Subcutaneous abdominal adipose tissue (tissue), 5 donors: Measurements from ENCODE around the gene CENPP.

Experiments used
- H3K27ac ChIP-seq: one replicate; pipeline ENCODE4 v1.7.0; 2013; ENCODE audit warnings: low read depth, mild to moderate bottlenecking, inconsistent platforms, low read length, moderate library complexity
- H3K27me3 ChIP-seq, 5 donors: one replicate each; pipeline ENCODE4 v1.7.0; 2013; ENCODE audit warnings: low read length in 5 of 5, inconsistent platforms in 1 of 5; ENCODE audit not compliant: control insufficient read depth in 5 of 5, insufficient read depth in 4 of 5
- H3K36me3 ChIP-seq, 5 donors: one replicate each; pipeline ENCODE4 v1.7.0; 2013; ENCODE audit warnings: low read length in 5 of 5; ENCODE audit not compliant: control insufficient read depth in 5 of 5, insufficient read depth in 5 of 5
- H3K4me1 ChIP-seq, 5 donors: one replicate each; pipeline ENCODE4 v1.7.0; 2013; ENCODE audit warnings: low read length in 5 of 5, mild to moderate bottlenecking in 3 of 5, moderate library complexity in 1 of 5; ENCODE audit not compliant: control insufficient read depth in 5 of 5, insufficient read depth in 5 of 5
- H3K4me3 ChIP-seq, 5 donors: one replicate each; pipeline ENCODE4 v1.7.0; 2013; ENCODE audit warnings: low read length in 5 of 5, low read depth in 1 of 5
- H3K9ac ChIP-seq, 5 donors: one replicate each; pipeline ENCODE4 v1.7.0; 2013; ENCODE audit warnings: low read length in 5 of 5, mild to moderate bottlenecking in 4 of 5, moderate library complexity in 3 of 5
- H3K9me3 ChIP-seq, 5 donors: one replicate each; pipeline ENCODE4 v1.7.0; 2013; ENCODE audit warnings: low read length in 5 of 5; ENCODE audit not compliant: control insufficient read depth in 5 of 5
- donor health status: healthy.
- donor health status: healthy.
- donor health status: healthy.
- donor health status: healthy.
- donor health status: healthy.

Gene CENPP

DNA sequence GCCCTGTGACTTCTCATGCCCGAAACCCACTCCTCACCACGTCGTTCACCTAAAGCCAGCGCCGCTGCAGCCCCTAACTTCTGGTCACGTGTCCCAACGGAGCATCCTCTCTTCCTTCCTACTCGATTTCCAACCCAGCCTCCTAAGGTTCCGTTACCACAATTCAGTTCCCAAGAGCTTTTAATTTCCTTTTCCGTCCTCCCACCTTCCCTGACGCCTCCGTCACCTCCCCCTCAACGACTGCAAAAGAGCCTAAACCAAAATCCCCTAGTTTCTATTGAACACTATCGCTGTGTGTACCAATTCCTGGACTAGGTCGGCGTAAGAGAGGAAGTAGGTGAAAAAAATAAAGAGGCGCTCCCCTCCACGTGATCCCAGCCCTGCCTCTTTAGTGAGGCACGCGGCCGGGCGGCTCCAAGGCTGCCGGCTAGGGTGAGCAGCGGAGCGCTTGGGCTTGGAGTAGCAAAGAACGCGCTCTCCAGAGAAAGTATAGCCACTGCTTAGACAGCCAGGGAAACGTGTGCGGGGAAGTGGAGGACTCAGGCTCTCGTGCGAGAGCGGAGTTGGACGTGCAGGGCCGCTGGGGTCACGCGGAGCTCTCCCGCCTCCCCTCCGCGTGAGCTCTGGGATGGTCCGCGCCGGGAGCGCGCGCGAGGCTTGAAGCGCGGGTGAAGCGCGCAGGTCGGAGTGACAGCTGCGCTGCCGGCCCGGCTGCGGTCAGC is at the start of gene CENPP, which contains the start of gene NOL8:
Gene CENPP (plus strand): TSS at position 685 of the 722 bp plus-strand sequence.
Gene NOL8 (minus strand): TSS at position 82 of the 722 bp plus-strand sequence. CDS start 1,189 bp downstream, outside the sequence.
- Histone ChIP-seq H3K27ac (peak within 1 kb of the TSS; percentile 94), H3K9ac (peak within 1 kb of the TSS; percentile 79 to 98 (median 93)), H3K4me1 (peaks cover 0 to 25% (median 21%) of the 10 kb centered on the region in 5 donors), H3K27me3 (no peaks in the 10 kb centered on the region), H3K4me3 (peak within 1 kb of the TSS; percentile 70 to 100 (median 88)), H3K36me3 (peaks cover 11 to 20% (median 17%) of the 10 kb centered on the region in 5 donors), H3K9me3 (no peaks in the 10 kb centered on the region)

DNA sequence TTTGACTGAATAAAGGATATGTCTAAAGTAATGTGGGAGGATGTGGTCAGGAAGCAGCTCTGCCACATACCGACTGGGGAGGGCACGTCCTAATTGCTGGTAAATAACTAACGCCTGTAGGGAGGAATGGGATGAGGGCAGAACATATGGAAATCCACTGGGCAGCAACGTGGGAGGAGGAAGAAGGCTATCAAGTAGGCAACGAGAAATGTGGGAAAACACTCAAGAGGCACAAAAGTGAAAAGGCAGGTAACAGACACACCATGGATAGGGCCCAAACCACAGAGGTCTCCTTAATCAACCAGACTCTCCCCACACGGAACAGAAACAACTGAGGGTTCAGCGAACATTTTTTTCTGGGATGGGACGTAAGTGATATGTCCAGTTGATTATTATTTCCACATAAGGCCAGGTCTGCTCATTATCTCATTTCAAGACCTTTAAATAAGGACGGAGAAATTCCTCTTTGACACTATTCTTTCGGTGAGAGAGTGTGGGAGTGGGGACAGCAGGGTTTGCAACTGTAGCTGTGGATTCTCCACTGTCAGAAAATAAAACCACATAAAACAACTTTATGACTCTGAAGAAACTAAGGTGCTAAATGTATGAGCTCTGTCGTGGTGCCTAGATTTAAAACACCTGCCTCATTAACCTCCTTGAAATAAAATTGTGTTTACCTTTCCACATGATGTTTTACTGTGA is 49.3 kb upstream of the CENPP start:
- no peak overlapping the region for H3K27ac ChIP-seq
- H3K36me3 ChIP-seq, result peaks cover 69 to 95% (median 82%) of the 10 kb centered on the region in 5 donors
- H3K9ac ChIP-seq, result no peak overlapping the region
- no peaks in the 10 kb centered on the region for H3K4me1 ChIP-seq
- no peak overlapping the region for H3K4me3 ChIP-seq
- no peaks in the 10 kb centered on the region for H3K9me3 ChIP-seq
- no peaks in the 10 kb centered on the region for H3K27me3 ChIP-seq

DNA sequence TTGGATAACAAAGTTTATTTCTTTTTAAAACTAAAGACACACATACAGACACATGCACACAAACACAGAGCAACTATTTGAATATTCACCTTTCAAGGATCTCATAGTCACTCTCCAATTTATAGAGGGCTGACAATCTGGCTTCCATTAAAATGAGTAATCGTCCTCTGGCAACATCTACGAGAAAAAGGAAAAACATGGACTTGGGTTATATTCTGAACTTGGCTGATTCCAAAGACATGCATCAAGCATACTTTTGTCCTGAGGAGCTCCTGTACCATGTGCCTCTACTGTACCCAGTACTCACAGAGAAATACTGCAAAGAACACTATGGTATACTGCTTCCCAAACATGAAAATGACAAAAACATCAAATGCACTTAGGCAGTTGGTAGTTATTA is 47.6 kb upstream of the CENPP start:
- H3K27ac ChIP-seq, result no peak overlapping the region
- H3K36me3 ChIP-seq, result peaks cover 63 to 92% (median 85%) of the 10 kb centered on the region in 5 donors
- no peaks in the 10 kb centered on the region for H3K27me3 ChIP-seq
- no peak overlapping the region for H3K4me3 ChIP-seq
- no peak overlapping the region for H3K9ac ChIP-seq
- H3K4me1 ChIP-seq, result no peaks in the 10 kb centered on the region
- H3K9me3 ChIP-seq, result no peaks in the 10 kb centered on the region

DNA sequence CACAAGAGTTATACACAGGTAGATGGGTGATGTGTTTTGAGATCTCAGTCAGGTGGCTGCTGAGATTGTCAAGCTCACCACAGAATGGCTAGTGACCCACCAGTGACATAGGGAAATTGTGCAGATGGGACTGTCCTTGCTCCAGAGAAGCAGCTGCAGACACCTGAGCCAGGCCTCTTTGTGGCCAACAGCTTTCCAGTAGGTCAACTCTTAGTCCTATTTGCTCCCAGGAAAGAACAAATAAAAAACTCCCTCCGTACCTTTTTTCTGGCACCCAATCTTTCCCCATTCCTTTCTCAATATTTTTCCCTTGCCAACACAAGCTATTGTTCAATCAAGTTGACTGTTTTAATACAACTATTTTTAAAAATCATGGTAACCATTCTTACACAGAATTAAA is 46.5 kb upstream of the CENPP start:
- Histone ChIP-seq H3K36me3 (peaks cover 51 to 89% (median 81%) of the 10 kb centered on the region in 5 donors), H3K9ac (no peak overlapping the region), H3K4me3 (no peak overlapping the region), H3K4me1 (no peaks in the 10 kb centered on the region), H3K27me3 (no peaks in the 10 kb centered on the region), H3K27ac (no peak overlapping the region), H3K9me3 (no peaks in the 10 kb centered on the region)

DNA sequence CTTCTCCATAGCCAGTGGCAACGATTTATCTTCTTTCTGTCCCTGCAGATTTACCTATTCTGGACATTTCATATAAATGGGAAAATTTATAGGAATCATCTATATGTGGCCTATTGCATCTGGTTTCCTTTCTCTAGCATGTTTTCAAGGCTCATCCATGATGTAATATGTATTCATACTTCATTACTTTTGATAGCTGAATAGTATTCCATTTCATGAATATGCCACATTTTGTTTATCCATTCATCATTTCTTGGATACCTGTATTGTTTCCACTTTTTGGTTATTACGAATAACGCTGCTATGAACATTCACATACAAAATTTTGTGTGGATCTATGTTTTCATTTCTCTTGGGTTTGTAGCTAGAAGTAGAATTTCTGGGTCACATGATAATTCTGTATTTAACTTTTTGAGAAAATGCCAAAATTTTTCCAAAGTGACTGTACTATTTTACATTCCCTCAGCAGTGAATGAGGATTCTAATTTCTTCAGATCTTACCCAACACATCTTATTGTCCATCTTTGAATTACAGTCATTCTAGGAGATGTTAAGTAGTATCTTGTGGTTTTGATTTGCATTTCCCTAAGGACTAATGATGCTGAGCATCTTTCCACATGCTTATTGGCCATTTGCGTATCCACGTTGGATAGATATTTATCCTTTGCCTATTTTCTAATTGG is 35.9 kb upstream of the CENPP start:
- no peak overlapping the region for H3K4me3 ChIP-seq
- peaks cover 12 to 31% (median 26%) of the 10 kb centered on the region in 5 donors for H3K36me3 ChIP-seq
- H3K4me1 ChIP-seq, result peaks cover 2 to 28% (median 23%) of the 10 kb centered on the region in 5 donors
- H3K9me3 ChIP-seq, result no peaks in the 10 kb centered on the region
- no peak overlapping the region for H3K9ac ChIP-seq
- H3K27ac ChIP-seq, result no peak overlapping the region
- no peaks in the 10 kb centered on the region for H3K27me3 ChIP-seq

DNA sequence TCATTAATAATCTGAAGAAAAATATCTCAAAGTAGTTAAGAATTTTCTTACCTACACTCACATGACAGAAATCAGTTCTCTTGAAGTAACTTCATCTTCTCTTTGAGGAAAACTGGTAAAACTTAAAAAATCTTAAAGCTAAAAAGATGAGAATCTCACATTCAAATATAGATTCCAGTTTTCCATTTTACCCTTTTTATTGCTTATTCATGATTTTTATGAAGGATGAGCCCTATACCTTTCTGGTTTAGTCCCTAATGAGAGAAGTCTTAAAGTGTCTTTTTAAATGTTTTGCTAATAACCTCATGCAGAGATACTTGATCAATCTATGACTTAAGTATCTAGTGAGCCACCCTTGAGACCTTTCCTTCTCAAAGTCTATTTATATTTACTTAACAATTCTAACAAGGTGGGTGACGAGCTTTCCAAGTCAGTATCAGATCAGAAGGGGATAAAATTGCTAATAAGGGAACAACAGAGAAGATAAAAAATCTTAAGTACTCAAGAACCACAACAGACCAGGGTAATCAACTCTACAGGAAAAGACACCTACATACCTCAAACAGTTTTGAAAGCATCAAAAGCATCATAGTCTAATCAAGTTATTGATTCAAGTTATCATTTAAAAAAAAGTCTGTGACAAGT is 34.8 kb upstream of the CENPP start:
- H3K27me3 ChIP-seq, result no peaks in the 10 kb centered on the region
- H3K9me3 ChIP-seq, result no peaks in the 10 kb centered on the region
- peaks cover 4 to 22% (median 17%) of the 10 kb centered on the region in 5 donors for H3K36me3 ChIP-seq
- H3K4me3 ChIP-seq, result no peak overlapping the region
- H3K27ac ChIP-seq, result no peak overlapping the region
- no peak overlapping the region for H3K9ac ChIP-seq
- H3K4me1 ChIP-seq, result peaks cover 2 to 29% (median 23%) of the 10 kb centered on the region in 5 donors

DNA sequence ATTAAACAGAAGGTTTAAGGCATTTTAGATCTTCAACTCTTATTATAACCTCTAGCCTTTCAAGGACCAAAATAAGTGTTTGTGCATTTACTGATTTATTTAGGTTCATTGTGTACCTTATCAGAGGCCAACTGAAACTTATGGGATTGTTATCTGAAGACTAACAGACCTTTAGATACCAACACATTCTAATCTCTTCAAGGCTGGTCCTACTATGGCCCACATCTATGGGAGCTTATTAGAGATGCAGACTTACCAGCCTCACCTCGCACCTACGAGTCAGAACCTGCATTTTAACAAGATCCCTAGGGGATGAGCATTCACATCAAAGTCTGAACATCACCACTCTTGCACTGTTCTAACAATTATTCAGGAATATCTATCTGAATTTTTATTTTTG is 34.2 kb upstream of the CENPP start:
- Histone ChIP-seq H3K4me1 (peaks cover 2 to 29% (median 23%) of the 10 kb centered on the region in 5 donors), H3K27ac (no peak overlapping the region), H3K9me3 (no peaks in the 10 kb centered on the region), H3K9ac (no peak overlapping the region), H3K27me3 (no peaks in the 10 kb centered on the region), H3K4me3 (no peak overlapping the region), H3K36me3 (peaks cover 4 to 18% (median 15%) of the 10 kb centered on the region in 5 donors)

DNA sequence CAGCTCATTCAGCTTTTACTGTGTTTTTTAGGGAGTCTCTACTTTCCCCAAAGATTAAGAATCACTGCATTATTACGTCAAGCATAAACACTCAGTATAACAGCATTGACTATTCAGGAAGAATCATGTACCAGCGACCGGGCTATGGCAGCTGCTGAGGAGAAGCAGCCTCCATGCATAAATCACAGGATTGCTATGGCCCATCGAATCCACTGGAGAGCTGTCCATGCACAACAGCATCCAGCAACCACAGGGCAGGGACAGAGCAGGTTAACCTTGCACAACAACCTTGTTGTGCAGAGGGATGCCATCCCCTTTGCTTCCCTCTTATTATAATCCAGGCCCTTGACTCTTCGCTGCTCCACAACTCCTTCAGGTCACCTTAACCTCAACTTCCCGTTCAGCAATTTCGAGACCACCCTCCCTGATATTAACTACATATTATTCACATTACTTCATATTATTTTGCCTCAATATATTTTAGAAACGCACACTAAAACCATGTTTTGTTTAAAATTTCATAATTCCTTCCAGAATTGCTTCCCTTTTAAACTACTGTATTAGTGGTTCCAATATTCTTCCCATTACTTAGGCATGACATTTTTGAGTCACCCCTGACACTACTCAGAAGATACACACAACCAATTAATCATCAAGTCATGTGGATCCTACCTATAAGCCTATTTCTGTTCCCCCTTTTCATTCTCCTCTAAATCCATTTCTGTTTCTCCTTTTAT is 33.2 kb upstream of the CENPP start:
- peak overlapping the region; percentile 12 to 91 (median 85) for H3K9ac ChIP-seq
- H3K36me3 ChIP-seq, result peaks cover 2 to 22% (median 16%) of the 10 kb centered on the region in 5 donors
- H3K4me3 ChIP-seq, result peak overlapping the region; percentile 74 to 91 (median 85)
- peaks cover 2 to 29% (median 23%) of the 10 kb centered on the region in 5 donors for H3K4me1 ChIP-seq
- no peaks in the 10 kb centered on the region for H3K27me3 ChIP-seq
- peak overlapping the region; percentile 54 for H3K27ac ChIP-seq
- no peaks in the 10 kb centered on the region for H3K9me3 ChIP-seq

DNA sequence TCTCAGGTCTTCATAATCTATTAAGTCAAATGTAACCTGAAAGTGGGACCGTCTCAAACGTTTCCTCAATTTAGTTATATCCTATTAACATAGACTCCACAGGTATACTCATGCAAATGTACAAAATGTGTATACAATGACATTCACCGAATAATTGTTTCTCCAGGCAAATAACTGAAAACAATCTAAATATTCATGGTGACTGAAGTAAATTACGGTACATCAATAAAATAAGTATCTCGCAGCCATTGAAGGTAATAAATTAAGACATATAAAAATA is 32.7 kb upstream of the CENPP start:
- H3K9me3 ChIP-seq, result no peaks in the 10 kb centered on the region
- H3K27me3 ChIP-seq, result no peaks in the 10 kb centered on the region
- H3K27ac ChIP-seq, result peak overlapping the region; percentile 54
- peaks cover 2 to 29% (median 23%) of the 10 kb centered on the region in 5 donors for H3K4me1 ChIP-seq
- peak overlapping the region; percentile 12 to 91 (median 85) for H3K9ac ChIP-seq
- H3K4me3 ChIP-seq, result peak overlapping the region; percentile 74 to 91 (median 85)
- peaks cover 2 to 22% (median 17%) of the 10 kb centered on the region in 5 donors for H3K36me3 ChIP-seq
